H1 (cell line): ENCODE data around the gene SIK2. TPM values are rescaled to one million over a fixed set of nuclear protein-coding genes. Genes with fewer than 3 reads are reported as not detected.

Source experiments
- CTCF ChIA-PET: fragments of 300-600 bp; sonication (Branson Sonifier 250); formaldehyde crosslinking; loops from one replicate; lab custom pipeline; 2021; ENCODE audit not compliant: partially characterized antibody; lab: Charles Lee
- POLR2A ChIA-PET: fragments of 300-600 bp; sonication (Branson Sonifier 250); formaldehyde crosslinking; loops from one replicate; lab custom pipeline; 2021; ENCODE audit warnings: inconsistent platforms; ENCODE audit not compliant: partially characterized antibody; lab: Charles Lee
- DNase-seq, 2 experiments: peaks; one replicate each; pipeline versions ENCODE4 v3.0.0 to v3.0.0-alpha.2; 2010 to 2022; ENCODE audit warnings: low spot score in 2 of 2, low read depth in 1 of 2, mixed read lengths in 1 of 2
- FAIRE-seq: peaks from 2 replicates; lab custom pipeline; 2011; peaks lifted over from hg19 to GRCh38; lab: Jason Lieb, UNC
- H2AFZ ChIP-seq: 2 replicates; pipeline ENCODE4 v1.8.1; 2012; ENCODE audit warnings: low read length, inconsistent platforms
- H2AK5ac ChIP-seq: 2 replicates; pipeline ENCODE4 v1.6.1; 2013; ENCODE audit warnings: low read depth, low read length
- H2BK120ac ChIP-seq: replicated peaks from 2 replicates; pipeline ENCODE3; 2013; ENCODE audit warnings: low read depth, low read length, inconsistent platforms
- H2BK12ac ChIP-seq: 2 replicates; pipeline ENCODE4 v1.6.1; 2013; ENCODE audit warnings: low read depth, low read length
- H2BK15ac ChIP-seq: 2 replicates; pipeline ENCODE4 v1.6.1; 2013; ENCODE audit warnings: low read length
- H2BK20ac ChIP-seq: 2 replicates; pipeline ENCODE4 v1.6.1; 2013; ENCODE audit warnings: low read length
- H2BK5ac ChIP-seq: 2 replicates; pipeline ENCODE4 v1.6.1; 2013; ENCODE audit warnings: low read depth, low read length
- H3K14ac ChIP-seq: 2 replicates; pipeline ENCODE4 v1.6.1; 2013; ENCODE audit warnings: inconsistent platforms; ENCODE audit not compliant: insufficient read length
- H3K18ac ChIP-seq: 2 replicates; pipeline ENCODE4 v1.6.1; 2013; ENCODE audit warnings: low read length; ENCODE audit errors: extremely low read depth
- H3K23ac ChIP-seq: 2 replicates; pipeline ENCODE4 v1.6.1; 2013; ENCODE audit warnings: inconsistent platforms; ENCODE audit not compliant: insufficient read length
- H3K23me2 ChIP-seq: 2 replicates; pipeline ENCODE4 v1.6.1; 2013; ENCODE audit warnings: low read depth, low read length
- H3K27ac ChIP-seq: 2 replicates; pipeline ENCODE4 v1.6.1; 2011; ENCODE audit warnings: low read depth, low read length, inconsistent platforms
- H3K27me3 ChIP-seq, 4 experiments: replicated peaks in 1 of 4; 1 replicate in 1 of 4; 2 replicates in 3 of 4; pipeline versions ENCODE4 v1.6.1 to v1.8.1; 2011 to 2013; ENCODE audit warnings: low read length in 3 of 4, mild to moderate bottlenecking in 3 of 4, inconsistent platforms in 2 of 4, mixed read lengths in 2 of 4, moderate library complexity in 1 of 4; ENCODE audit not compliant: control insufficient read depth in 3 of 4, insufficient read depth in 3 of 4; ENCODE audit errors: extremely low read depth in 1 of 4
- H3K36me3 ChIP-seq, 4 experiments: 2 replicates each; pipeline versions ENCODE4 v1.6.1 to v1.8.1; 2011 to 2013; ENCODE audit warnings: mild to moderate bottlenecking in 4 of 4, low read length in 3 of 4, moderate library complexity in 2 of 4, control low read depth in 1 of 4, inconsistent platforms in 1 of 4; ENCODE audit not compliant: insufficient read depth in 4 of 4, control insufficient read depth in 2 of 4
- H3K4ac ChIP-seq: replicated peaks from 2 replicates; pipeline ENCODE3; 2013; ENCODE audit warnings: low read length, low read depth, mixed read lengths, inconsistent platforms; ENCODE audit not compliant: insufficient read length
- H3K4me1 ChIP-seq, 4 experiments: replicated peaks in 1 of 4; 1 replicate in 1 of 4; 2 replicates in 3 of 4; pipeline versions ENCODE4 v1.6.1 to v1.8.1; 2011 to 2013; ENCODE audit warnings: low read length in 3 of 4, inconsistent platforms in 2 of 4, mixed read lengths in 1 of 4; ENCODE audit not compliant: insufficient read depth in 4 of 4, control insufficient read depth in 3 of 4
- H3K4me2 ChIP-seq, 2 experiments: 2 replicates each; pipeline versions ENCODE4 v1.6.1 to v1.8.1; 2011 to 2013; ENCODE audit warnings: low read depth in 2 of 2, low read length in 2 of 2, control low read depth in 1 of 2, inconsistent platforms in 1 of 2, mild to moderate bottlenecking in 1 of 2; ENCODE audit not compliant: insufficient read depth in 1 of 2
- H3K4me3 ChIP-seq, 4 experiments: fragments of 200-600, 300-600 bp in 1 of 4; sonication (generic), shearing (Covaris generic), sonication (Bioruptor Twin) in 1 of 4; 2 replicates each; pipeline versions ENCODE4 v1.5.1 to v1.8.1; 2011 to 2016; ENCODE audit warnings: low read length in 4 of 4, low read depth in 3 of 4, control low read depth in 2 of 4, inconsistent platforms in 2 of 4, mild to moderate bottlenecking in 2 of 4, mixed read lengths in 1 of 4, moderate library complexity in 1 of 4; ENCODE audit not compliant: insufficient read depth in 2 of 4; ENCODE audit errors: extremely low read depth in 1 of 4
- H3K56ac ChIP-seq: replicated peaks from 2 replicates; pipeline ENCODE3; 2013; ENCODE audit warnings: low read depth, mild to moderate bottlenecking, mixed read lengths, low read length, inconsistent platforms; ENCODE audit not compliant: insufficient read length
- H3K79me1 ChIP-seq: 2 replicates; pipeline ENCODE4 v1.6.1; 2013; ENCODE audit warnings: low read depth, low read length, control low read depth
- H3K79me2 ChIP-seq, 2 experiments: 2 replicates each; pipeline versions ENCODE4 v1.6.1 to v1.8.1; 2012 to 2013; ENCODE audit warnings: low read length in 2 of 2, mild to moderate bottlenecking in 2 of 2, inconsistent platforms in 1 of 2; ENCODE audit not compliant: insufficient read depth in 2 of 2, control insufficient read depth in 1 of 2
- H3K9ac ChIP-seq, 4 experiments: replicated peaks in 1 of 4; 1 replicate in 1 of 4; 2 replicates in 3 of 4; pipeline versions ENCODE4 v1.6.1 to v1.8.1; 2011 to 2013; ENCODE audit warnings: low read depth in 3 of 4, low read length in 3 of 4, control low read depth in 2 of 4, mild to moderate bottlenecking in 2 of 4, moderate library complexity in 2 of 4, inconsistent platforms in 1 of 4; ENCODE audit errors: extremely low read depth in 1 of 4
- H3K9me3 ChIP-seq, 2 experiments: 2 replicates each; pipeline versions ENCODE4 v1.6.1 to v1.8.1; 2012 to 2013; ENCODE audit warnings: mild to moderate bottlenecking in 2 of 2, moderate library complexity in 2 of 2, control low read depth in 1 of 2, inconsistent platforms in 1 of 2, low read depth in 1 of 2, low read length in 1 of 2, mixed read lengths in 1 of 2; ENCODE audit not compliant: insufficient read depth in 2 of 2
- H4K20me1 ChIP-seq, 2 experiments: replicated peaks in 1 of 2; 2 replicates each; pipeline versions ENCODE3 to v1.8.1; 2011 to 2013; ENCODE audit warnings: inconsistent platforms in 2 of 2, low read length in 2 of 2, mild to moderate bottlenecking in 1 of 2; ENCODE audit not compliant: insufficient read depth in 2 of 2, control insufficient read depth in 1 of 2
- H4K5ac ChIP-seq: 2 replicates; pipeline ENCODE4 v1.6.1; 2013; ENCODE audit warnings: low read length, low read depth, mixed read lengths, inconsistent platforms; ENCODE audit not compliant: insufficient read length
- H4K8ac ChIP-seq: 2 replicates; pipeline ENCODE4 v1.8.0; 2013; ENCODE audit warnings: mild to moderate bottlenecking, moderate library complexity, low read length, inconsistent platforms; ENCODE audit not compliant: insufficient read depth; ENCODE audit errors: extremely low read depth
- H4K91ac ChIP-seq: replicated peaks from 2 replicates; pipeline ENCODE3; 2013; ENCODE audit warnings: low read length, mixed read lengths, inconsistent platforms; ENCODE audit not compliant: insufficient read length
- BCL11A ChIP-seq, 2 experiments: IDR thresholded peaks; one replicate each; pipeline ENCODE4 v1.6.1; 2011; ENCODE audit warnings: low read depth in 2 of 2, low read length in 2 of 2, mild to moderate bottlenecking in 2 of 2
- RBBP5 ChIP-seq: IDR thresholded peaks from 2 replicates; pipeline ENCODE4 v1.7.1; 2012; ENCODE audit warnings: low read depth, mild to moderate bottlenecking, inconsistent platforms, low read length, moderate library complexity, borderline replicate concordance
- SIN3A ChIP-seq, 2 experiments: IDR thresholded peaks in 1 of 2; conservative IDR thresholded peaks in 1 of 2; 2 replicates each; pipeline ENCODE4 v1.6.1; 2011 to 2012; ENCODE audit warnings: low read length in 2 of 2, improper control_type of control experiment in 1 of 2, low read depth in 1 of 2, mild to moderate bottlenecking in 1 of 2
- SIRT6 ChIP-seq: IDR thresholded peaks from one replicate; pipeline ENCODE4 v1.7.1; 2012; ENCODE audit warnings: low read length, inconsistent platforms
- WGBS, 2 experiments: shearing (Covaris generic) in 1 of 2; methylation state at CpG; one replicate each; pipeline versions ENCODE4 v1.1.6 to v1.1.7; 2013 to 2015; ENCODE audit warnings: low lambda C conversion rate in 2 of 2, mixed read lengths in 2 of 2, inconsistent platforms in 1 of 2, low coverage in 1 of 2, missing lambda C conversion rate in 1 of 2; ENCODE audit not compliant: insufficient replicate concordance in 2 of 2, insufficient coverage in 1 of 2, insufficient read length in 1 of 2; ENCODE audit errors: extremely low coverage in 1 of 2, missing lambda C conversion rate in 1 of 2; 5-methylcytosine and 5-hydroxymethylcytosine counted together
- polyA plus RNA-seq, 7 experiments: library from polyadenylated mRNA; depleted of rRNA in 3 of 7; stranded (reverse) in 5 of 7; unstranded in 2 of 7; fragments of >200 nt in 5 of 7; fragments of 200-250 nt in 2 of 7; gene quantifications; 1 replicate in 5 of 7; 2 replicates in 1 of 7; 4 replicates in 1 of 7; pipeline versions ENCODE4 v1.2.1 to v1.2.3, GENCODE V29; 2011 to 2013; ENCODE audit warnings: missing spikeins in 2 of 7, mixed read lengths in 2 of 7
- total RNA-seq: library from RNA; stranded (reverse); fragmentation: NEBNext Ultra II Directional; extraction: Animal tissue kit (Norgen Biotek cat#: 25700); gene quantifications from 2 replicates; pipeline ENCODE4 v1.2.1, GENCODE V29; 2021
- TF ChIP-seq, protein P1 (sequence below): IDR thresholded peaks from 2 replicates; pipeline ENCODE4 v1.6.1; 2012; ENCODE audit warnings: inconsistent platforms

The SIK2 gene
- total and polyA plus RNA-seq, 2 of the 8 experiments (the other 6 are each of a cell fraction or from before 2014, with no cell fraction given): 8.8 to 11.2 TPM

GRCh38 chr11:111715142-111715816 lies 113.0 kb downstream of the SIK2 start:
- H3K36me3 ChIP-seq: peaks cover 0 to 8% (median 1%) of the 10 kb centered on the region in 4 experiments; a peak in 4 of 8 replicates

More at GRCh38 chr11:111715142-111715816, 113.0 kb downstream of the SIK2 start:
- no peak overlapping the region for H2AFZ ChIP-seq
- ChIA-PET CTCF (interaction anchor here (1.0 to 1.5 kb wide), 3 partner anchors 18 to 111 kb away, joined by 3 to 5 read pairs (median 3); no protein-coding TSS in a partner anchor), POLR2A (interaction anchor here (0.6 kb wide), 1 partner anchor 142 kb away, joined by 3 read pairs; no protein-coding TSS in a partner anchor)
- no peak overlapping the region for H4K5ac ChIP-seq
- no peak overlapping the region for H3K23ac ChIP-seq
- H4K8ac ChIP-seq: no peak overlapping the region
- no peak overlapping the region for H2BK20ac ChIP-seq
- H3K4me2 ChIP-seq: no peak overlapping the region
- H3K4me1 ChIP-seq: peaks cover 2 to 4% (median 3%) of the 10 kb centered on the region in 4 experiments; a peak in 4 of 7 replicates
- no peaks in the 10 kb centered on the region for H3K79me2 ChIP-seq
- DNase-seq (no peak), FAIRE-seq (no peak)
- H3K27ac ChIP-seq: no peak overlapping the region
- H2BK15ac ChIP-seq: no peak overlapping the region
- no peak overlapping the region for H3K14ac ChIP-seq
- H3K18ac ChIP-seq: no peak overlapping the region
- no peak overlapping the region for H3K4ac ChIP-seq
- no peak overlapping the region for H3K56ac ChIP-seq
- H3K27me3 ChIP-seq: no peaks in the 10 kb centered on the region
- H3K79me1 ChIP-seq: no peaks in the 10 kb centered on the region
- no peak overlapping the region for H2BK5ac ChIP-seq
- no peak overlapping the region for H2BK12ac ChIP-seq
- no peaks in the 10 kb centered on the region for H3K9me3 ChIP-seq
- H4K20me1 ChIP-seq: no peaks in the 10 kb centered on the region
- no peak overlapping the region for H4K91ac ChIP-seq
- H2BK120ac ChIP-seq: no peak overlapping the region
- no peak overlapping the region for H3K4me3 ChIP-seq
- H2AK5ac ChIP-seq: no peak overlapping the region
- no peak for TF ChIP-seq SIRT6
- TF ChIP-seq BCL11A (IDR thresholded peaks at IDR 0.05; ENCODE audit: low read depth in 2 of 2, low read length in 2 of 2): no peak
- TF ChIP-seq, protein P1, sequence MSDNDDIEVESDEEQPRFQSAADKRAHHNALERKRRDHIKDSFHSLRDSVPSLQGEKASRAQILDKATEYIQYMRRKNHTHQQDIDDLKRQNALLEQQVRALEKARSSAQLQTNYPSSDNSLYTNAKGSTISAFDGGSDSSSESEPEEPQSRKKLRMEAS: no peak
- no peak for TF ChIP-seq RBBP5
- no peak for TF ChIP-seq SIN3A (conservative IDR thresholded peaks at IDR 0.05 in 1 of 2, IDR thresholded peaks at IDR 0.05 in 1 of 2; ENCODE audit: low read depth in 1 of 2, low read length in 2 of 2)
- no peaks in the 10 kb centered on the region for H3K23me2 ChIP-seq
- no peak overlapping the region for H3K9ac ChIP-seq
- WGBS, 2 experiments: 86% methylated on average over 5 of the region's 5 CpGs; no CpG with 5 or more reads in 1 of the 2 experiments
